Raji (cell line): Measurements from ENCODE around the gene CRYZL1.
A peak's percentile ranks its signal among the peaks of the same experiment; 100 is the strongest.

ENCODE experiments used
- POLR2A ChIP-seq: IDR thresholded peaks from 2 replicates; pipeline ENCODE4 v1.6.1; 2011; ENCODE audit warnings: low read depth, low read length, control low read depth; ENCODE audit not compliant: insufficient read depth

The CRYZL1 gene

DNA sequence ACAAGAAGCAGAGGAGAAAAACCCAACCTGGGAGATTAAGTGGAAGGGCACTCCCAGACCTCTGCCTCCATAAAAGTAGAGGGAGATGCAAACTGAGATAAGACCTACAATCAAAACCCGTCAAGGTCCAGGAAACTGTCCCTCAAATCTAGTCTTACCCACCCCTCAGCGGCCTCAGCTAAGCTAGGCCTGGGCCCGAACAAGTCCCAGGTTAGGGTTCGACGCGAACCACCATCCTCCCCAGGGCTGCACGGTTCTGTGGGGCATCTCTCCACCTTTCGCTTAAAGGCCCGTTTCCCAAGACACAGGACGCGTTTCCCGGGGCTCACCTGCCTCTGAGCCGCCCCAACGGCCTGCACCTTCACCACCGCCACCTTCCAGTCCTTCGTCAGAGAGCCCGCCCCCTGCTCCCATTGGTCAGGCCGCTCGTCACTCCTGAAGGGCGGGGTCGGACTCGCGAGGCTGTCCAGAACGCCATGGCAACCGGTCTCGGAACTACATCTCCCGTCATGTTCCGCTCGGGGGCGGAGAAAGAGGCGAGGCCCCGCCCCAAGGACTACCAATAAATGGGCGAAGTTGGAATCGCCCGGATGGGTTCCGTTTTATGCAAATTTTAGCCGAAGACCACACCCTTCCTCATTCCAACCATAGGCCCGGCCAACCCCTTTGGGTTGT lies at the start of gene CRYZL1:
CRYZL1 (minus strand) TSS at position 390 of the 675 bp plus-strand sequence. CDS start 10,190 bp downstream, outside the sequence.
- TF ChIP-seq POLR2A: peak; percentile 91

DNA sequence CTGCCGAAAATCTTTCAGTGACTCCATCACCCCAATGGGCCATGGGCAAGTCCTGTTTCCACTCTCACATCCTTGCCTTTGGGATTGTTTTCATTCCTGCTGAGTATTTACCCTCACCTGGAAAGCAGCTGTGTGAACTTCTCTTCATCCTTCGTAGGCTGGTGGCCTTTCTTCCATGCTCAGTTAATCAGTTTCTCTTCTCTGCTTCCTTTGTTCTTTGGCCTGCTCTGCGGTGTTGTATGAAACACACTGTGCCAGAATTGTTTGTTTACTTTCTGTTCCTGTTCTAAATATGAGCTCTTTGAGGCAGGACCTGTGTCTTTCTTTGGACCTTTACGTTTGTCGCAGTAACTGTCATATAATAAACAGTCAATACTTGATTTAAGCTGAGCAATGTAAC lies 49.3 kb upstream of the CRYZL1 start:
- no peak for TF ChIP-seq POLR2A

DNA sequence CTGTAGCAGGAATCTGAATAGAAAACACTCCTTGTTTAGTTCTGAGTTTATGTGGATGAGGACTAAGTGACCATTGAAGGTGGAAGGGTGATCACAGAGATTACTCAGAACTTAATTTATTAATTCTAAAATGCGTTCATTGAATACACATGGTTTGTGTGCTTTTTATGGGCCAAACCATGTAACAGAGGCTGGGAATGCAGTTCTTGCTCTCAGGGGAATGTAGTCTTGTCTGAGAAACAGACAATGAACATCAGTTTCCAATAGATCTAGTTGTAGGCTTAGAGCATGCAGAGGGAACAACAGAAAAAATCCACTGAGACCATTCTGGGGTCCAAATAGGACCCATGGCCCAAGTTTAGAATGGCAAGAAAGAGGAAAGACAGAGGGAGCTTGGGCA lies 46.8 kb upstream of the CRYZL1 start:
- TF ChIP-seq POLR2A: no peak

DNA sequence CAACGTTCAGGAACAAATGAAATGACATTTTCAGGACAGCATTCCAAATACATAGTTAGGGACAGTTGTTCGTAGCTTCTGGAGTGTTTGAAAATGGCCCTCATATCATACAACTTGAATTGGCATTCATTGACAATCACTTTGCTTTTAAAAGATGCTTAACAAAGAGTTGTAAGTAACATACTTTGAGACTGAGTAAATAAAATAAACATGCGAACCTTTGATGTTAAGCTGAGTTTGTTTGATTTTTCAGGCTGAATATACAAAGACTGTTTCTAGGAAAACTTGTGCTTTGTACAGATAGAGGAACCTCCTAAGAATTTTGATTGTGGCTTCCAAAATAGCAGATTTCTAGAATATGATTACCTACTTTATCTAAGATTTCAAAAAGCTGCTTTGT lies 46.1 kb upstream of the CRYZL1 start:
- TF ChIP-seq POLR2A: no peak

DNA sequence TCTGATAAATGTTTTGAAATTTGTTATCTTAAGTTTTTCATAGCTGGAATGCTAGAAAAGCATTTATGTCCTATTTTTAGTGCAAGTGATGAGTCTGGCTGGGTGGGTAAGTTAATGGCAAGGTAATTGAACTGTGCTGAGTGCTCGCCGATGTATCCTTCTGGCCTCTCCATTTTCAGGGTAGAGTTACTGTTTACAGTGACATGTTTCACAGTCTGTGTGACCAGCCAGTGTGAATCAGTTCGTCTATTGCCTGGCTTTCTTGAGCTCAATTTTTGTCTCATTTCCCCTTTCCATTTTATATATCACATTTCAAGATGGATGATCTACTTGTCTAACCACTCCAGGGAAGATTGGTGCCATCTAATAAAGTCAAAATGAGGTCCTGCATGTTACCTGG lies 44.8 kb upstream of the CRYZL1 start:
- no peak for TF ChIP-seq POLR2A

DNA sequence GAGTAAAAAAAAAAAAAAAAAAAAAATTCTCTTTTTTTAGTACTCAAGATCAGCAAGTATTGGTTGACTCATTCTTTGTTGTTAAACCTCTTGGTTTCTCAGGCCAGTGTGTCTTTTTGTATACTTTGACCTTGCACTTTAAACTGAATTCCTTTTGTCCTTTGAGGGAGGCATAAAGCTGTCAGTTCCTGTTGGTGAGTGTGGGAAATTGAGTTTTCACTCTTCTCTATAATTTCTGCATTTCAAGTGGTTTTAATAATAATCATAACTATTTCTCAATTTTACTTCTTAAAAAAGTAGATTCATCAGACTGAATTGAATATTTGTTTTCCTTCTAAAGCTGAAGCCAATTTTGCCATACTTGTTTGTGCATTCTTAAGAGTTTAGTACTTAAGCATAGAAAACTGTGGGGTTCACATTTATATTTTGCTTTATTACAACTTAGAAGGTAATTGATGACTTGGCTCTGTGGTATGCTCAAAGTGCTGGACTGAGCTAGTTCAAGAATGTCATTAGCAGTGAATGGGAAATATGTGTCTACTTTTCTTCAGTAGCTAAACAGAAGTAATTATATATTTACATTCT lies 44.2 kb upstream of the CRYZL1 start:
- TF ChIP-seq POLR2A: no peak

DNA sequence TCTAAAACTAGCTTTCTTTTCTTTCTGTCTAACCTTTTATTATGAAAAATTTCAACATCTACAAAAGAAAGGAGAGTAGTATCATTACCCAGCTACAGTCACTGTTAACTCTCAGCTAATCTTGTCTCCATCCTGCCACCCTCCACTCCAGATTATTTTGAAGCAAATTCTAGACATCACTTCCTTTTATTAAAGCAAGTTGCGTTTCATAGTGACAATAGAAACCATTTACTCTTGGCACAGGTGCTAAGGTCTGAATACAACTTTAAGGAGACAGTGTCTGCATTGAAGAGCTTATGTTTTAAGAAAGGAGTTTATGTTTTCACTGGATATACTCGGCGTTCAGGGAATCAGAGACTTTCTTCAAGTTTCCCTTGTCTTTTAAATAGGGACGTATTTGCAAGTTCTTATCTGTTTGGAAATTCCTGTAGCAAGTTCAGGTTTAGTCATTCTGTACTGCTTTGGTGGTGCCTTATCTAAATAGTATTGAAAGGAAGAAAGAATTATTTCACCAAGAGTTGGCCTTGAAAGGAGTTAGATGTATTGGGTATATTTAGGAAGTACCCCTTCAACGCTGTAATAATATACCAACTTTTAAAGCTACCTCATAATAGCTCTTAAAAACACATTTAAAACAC lies 43.5 kb upstream of the CRYZL1 start:
- no peak for TF ChIP-seq POLR2A

DNA sequence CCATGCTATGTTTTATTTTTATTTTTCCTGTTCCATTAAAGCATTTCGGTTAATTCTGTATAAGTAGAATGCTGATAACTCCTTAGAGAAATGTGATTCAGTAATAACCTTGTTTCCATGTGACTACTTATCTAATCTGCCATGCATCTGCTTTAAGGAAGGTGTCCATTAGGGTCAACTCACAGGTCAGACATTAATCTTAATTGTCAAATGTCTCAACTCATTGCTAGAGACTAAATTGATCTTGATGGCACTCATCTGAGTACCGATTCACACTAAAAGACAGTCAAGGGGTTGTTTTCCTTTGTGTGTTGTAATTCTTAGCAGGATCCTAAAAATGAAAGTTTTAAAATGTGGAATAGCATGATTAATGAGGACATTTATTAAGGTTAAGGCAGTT lies 42.5 kb upstream of the CRYZL1 start:
- TF ChIP-seq POLR2A: no peak

DNA sequence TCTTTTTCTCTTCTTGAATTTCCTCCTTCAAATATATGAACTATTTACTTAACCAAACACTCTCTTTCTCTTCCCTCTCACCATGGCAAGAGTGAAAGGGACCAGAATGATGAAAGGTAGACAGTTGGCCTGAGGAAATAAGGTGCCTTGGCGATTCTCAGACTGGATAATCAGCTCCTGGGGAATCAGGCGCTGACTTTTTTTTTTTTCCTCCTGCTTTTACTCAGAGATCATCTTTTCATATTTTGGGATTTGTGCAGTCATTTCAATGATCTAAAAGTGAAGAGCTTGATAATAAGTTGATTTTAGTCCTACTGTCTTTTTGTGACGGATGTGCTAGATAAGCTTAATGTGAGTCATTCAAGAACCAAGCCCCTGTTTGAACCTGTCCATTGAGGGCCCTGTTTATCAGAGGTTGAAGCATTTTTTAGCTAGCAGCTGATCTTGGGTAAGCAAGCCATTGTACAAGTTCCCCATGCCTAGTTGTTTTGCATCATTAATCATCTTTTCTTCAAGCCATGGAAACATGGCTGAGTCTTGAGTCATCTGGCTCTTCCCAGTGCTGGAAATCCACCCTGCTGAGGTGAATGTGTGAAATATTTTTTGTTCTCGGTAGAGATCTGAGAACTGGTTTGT lies 41.6 kb upstream of the CRYZL1 start:
- no peak for TF ChIP-seq POLR2A

DNA sequence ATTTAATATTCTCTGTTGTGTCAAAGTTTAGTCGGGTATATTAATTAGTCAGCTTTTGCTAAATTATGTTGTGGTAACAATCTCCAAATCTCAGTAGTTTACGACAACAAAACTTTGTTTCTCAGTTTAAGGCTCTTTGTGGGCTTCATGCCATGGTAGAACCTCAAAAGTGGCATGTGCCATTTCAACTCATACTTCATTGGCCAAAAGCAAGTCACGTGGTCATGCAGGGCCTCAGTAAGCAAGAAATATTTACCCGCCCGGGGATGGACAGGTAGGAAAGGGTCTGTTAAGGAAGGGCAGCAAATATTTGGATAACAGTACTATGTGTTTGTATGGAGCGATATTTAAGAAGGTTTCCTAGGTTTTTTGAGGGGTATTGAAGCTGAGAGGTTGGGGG lies 39.3 kb upstream of the CRYZL1 start:
- TF ChIP-seq POLR2A: no peak

DNA sequence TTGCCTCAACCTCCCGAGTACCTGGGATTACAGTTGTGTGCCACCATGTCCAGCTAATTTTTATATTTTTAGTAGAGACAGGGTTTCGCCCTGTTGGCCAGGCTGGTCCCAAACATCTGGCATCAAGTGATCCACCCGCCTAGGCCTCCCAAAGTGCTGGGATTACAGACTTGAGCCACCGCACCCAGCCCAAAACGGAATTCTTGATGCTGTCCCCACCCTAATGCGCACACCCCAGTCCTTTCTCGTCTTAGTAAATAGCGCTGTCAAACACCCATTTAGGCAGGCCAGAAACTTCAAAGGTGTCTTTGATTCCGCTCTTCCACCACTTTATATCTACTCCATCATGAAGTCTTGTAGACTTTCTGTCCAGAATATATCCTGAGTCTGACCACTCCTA lies 35.9 kb upstream of the CRYZL1 start:
- no peak for TF ChIP-seq POLR2A

DNA sequence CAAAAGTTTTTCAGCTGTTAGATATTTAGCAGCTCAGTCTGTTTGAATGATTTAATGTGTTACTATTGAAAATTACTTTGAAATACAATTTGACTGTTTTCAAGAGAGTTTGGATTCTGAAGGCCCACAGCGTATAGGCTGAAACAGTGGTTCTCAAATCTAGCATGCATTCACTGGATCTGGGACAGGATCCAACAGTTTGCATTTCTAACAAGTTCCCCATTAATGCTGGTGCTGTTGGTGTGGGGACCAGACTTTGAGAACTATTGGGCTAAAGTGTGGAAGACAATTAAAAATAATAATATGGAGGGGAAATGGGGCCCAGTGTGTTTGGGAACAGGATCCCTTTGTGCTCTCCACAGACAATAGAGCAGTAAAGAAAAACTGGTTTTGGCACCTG lies 32.7 kb upstream of the CRYZL1 start:
- TF ChIP-seq POLR2A: no peak

DNA sequence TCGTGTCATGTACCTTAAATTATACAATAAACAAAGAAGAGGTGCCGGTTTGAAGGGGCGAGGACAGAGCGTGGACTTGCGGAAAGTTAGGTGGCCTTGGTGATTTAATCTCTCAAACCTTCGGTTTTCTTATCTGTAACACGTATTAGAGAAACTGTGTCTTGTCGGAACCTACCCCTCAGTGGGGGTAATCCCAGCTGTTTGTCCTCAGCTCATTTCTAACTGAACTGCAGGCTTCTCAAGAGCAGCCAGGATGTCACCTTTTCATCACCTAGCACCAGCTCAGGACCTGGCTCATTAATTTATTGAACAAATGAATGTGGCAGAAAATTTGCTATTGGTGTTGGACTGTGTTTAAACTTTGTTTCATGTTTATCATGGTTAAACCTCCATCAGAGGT lies 31.9 kb upstream of the CRYZL1 start:
- TF ChIP-seq POLR2A: no peak

DNA sequence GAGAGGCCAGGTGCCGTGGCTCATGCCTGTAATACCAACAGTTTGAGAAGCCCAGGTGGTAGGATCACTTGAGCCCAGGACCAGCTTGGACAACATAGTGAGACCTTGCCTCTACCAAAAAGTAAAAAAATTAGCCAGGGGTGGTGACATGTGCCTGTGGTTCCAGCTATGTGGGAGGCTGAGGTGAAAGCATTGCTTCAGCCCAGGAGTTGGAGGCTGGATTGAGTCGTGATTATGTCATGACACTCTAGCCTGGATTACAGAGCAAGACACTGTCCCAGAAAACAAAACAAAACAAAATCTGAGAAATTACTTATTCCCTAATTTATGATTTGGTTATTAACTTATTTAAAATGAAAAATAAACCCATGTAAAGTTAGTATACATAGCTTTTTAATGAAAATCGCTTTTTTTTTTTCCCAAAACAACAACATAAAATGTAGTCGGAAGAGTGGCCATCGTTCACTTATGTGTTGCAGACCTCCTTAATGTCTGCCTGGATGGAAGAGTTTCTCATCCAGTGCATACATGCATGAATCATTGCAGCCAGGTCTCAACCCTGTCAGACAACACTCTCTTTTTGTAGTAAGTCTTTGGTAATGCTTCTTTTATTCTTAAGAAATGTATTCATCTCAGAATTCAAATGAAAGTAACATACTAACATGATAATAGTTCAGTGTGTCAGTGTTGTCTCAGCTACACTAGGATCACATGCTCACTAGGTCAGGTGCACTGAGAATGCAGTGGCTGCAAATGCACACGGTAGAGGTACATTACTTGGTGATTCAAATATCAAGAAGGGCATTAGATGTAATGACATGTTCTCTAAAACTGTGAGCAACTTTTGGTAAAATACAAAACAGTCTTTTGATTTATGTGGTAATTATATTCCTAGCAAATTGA lies 28.8 kb upstream of the CRYZL1 start:
- no peak for TF ChIP-seq POLR2A

DNA sequence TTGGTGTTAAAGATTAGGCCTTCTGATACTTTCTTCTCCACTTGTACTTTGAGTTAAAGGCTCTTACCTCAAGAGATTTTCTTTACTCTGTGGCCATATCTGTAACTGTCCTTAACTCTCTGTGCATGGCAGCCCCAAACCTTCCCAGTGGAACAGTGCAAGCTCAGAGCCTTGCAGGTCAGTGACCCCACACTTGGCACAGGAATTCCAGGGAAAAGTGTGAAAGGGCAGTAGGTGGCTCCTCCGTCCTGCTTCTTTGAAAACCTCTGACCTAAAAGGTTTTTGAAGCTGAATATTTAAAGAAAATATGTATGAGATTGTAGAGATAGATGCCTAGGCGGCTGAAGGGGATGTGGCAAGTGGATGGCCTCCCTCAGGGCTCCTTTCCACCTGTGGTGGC lies 27.1 kb upstream of the CRYZL1 start:
- TF ChIP-seq POLR2A: no peak
